ENCODE data around the gene KLK8. TPM values are rescaled to one million over a fixed set of nuclear protein-coding genes. Genes with fewer than 3 reads are reported as not detected.
A peak's percentile ranks its signal among the peaks of the same experiment; 100 is the strongest.
"Not testable (repeated sequence)": the region's sequence is repeated elsewhere in the genome, so short reads cannot be mapped to it uniquely, and the experiment has no call there.

KLK8 gene
- total and polyA plus RNA-seq, 3 experiments from 2014 or later: not detected

DNA sequence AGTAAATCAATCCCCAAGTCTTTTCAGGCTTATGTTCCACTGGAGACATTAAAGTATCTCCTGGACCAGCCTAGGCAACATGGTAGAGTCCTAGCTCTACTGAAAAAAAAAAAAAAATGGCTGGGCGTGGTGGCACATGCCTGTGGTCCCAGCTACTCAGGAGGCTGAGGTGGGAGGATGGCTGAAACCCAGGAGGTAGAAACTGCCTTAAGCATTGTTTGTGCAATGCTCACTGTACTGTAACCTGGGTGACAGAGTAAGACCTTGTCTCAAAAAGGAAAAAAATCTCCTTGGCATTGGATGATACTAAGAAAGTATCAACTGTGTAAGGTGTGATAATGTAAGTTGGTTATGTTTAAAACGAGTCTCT is 8.8 kb downstream of the KLK8 start:
- Histone ChIP-seq H3K27me3 (ENCODE audit: insufficient read depth, low read length, poor library complexity, severe bottlenecking) (no peaks in the 10 kb centered on the region), H3K36me3 (ENCODE audit: insufficient read depth, low read length) (no peaks in the 10 kb centered on the region), H3K27ac (ENCODE audit: low read depth, low read length) (no peak overlapping the region), H3K4me3 (ENCODE audit: low read length) (no peak overlapping the region), H3K9me3 (ENCODE audit: low read length) (no peaks in the 10 kb centered on the region), H3K4me1 (ENCODE audit: insufficient read depth, low read length) (no peaks in the 10 kb centered on the region)
- Mint-ChIP-seq H3K27ac (no peak overlapping the region), H3K27me3 (peaks cover 29 to 47% of the 10 kb centered on the region in 2 donors), H3K9me3 (peaks cover 0 to 4% (median 2%) of the 10 kb centered on the region in 5 donors), H3K4me3 (no peak overlapping the region), H3K4me1 (no peaks in the 10 kb centered on the region), H3K36me3 (no peaks in the 10 kb centered on the region)
- POLR2A ChIA-PET: no interaction called here
- CTCF ChIA-PET: no interaction called here
- DNase-seq: no peak

- H3K9me3 ChIP-seq (ENCODE audit: low read length); POLR2A ChIA-PET; DNase-seq; H3K36me3 Mint-ChIP-seq; H3K4me1 ChIP-seq (ENCODE audit: insufficient read depth, low read length); H3K27ac ChIP-seq (ENCODE audit: low read depth, low read length); H3K27me3 ChIP-seq (ENCODE audit: insufficient read depth, low read length, poor library complexity, severe bottlenecking); H3K27ac Mint-ChIP-seq; H3K4me3 Mint-ChIP-seq; H3K4me3 ChIP-seq (ENCODE audit: low read length); H3K9me3 Mint-ChIP-seq; H3K36me3 ChIP-seq (ENCODE audit: insufficient read depth, low read length); H3K4me1 Mint-ChIP-seq; CTCF ChIA-PET: not testable (repeated sequence)
- peaks cover 19 to 55% of the 10 kb centered on the region in 2 donors for H3K27me3 Mint-ChIP-seq
These were observed 17.0 kb downstream of the KLK8 start for GRCh38 chr19:50984416-50984815.

- no peak within 1 kb of the TSS for H3K27ac ChIP-seq (ENCODE audit: low read depth, low read length)
- no peaks in the 10 kb centered on the region for H3K36me3 ChIP-seq (ENCODE audit: insufficient read depth, low read length)
- H3K9me3 ChIP-seq (ENCODE audit: low read length): no peaks in the 10 kb centered on the region
- H3K27me3 ChIP-seq (ENCODE audit: insufficient read depth, low read length, poor library complexity, severe bottlenecking): no peaks in the 10 kb centered on the region
- peaks cover 21 to 53% of the 10 kb centered on the region in 2 donors for H3K27me3 Mint-ChIP-seq
- DNase-seq: no peak
- H3K4me3 ChIP-seq (ENCODE audit: low read length): no peak within 1 kb of the TSS
- H3K9me3 Mint-ChIP-seq: no peaks in the 10 kb centered on the region
- H3K4me1 Mint-ChIP-seq: no peaks in the 10 kb centered on the region
- ChIA-PET CTCF (no interaction called here), POLR2A (no interaction called here)
- no peak within 1 kb of the TSS for H3K4me3 Mint-ChIP-seq
- no peaks in the 10 kb centered on the region for H3K4me1 ChIP-seq (ENCODE audit: insufficient read depth, low read length)
- no peaks in the 10 kb centered on the region for H3K36me3 Mint-ChIP-seq
- H3K27ac Mint-ChIP-seq: peak within 1 kb of the TSS in 1 of 8 donors; percentile 70
These were observed 17.6 kb downstream of the KLK8 start, which contains the start of gene KLK7 for GRCh38 chr19:50983625-50984292. Gene KLK7 (minus strand): TSS chr19:50983917. CDS start chr19:50982399, 1,518 bp downstream.

- no peaks in the 10 kb centered on the region for H3K4me1 ChIP-seq (ENCODE audit: insufficient read depth, low read length)
- POLR2A ChIA-PET: no interaction called here
These were observed 19.2 kb downstream of the KLK8 start for GRCh38 chr19:50982186-50982585.

DNA sequence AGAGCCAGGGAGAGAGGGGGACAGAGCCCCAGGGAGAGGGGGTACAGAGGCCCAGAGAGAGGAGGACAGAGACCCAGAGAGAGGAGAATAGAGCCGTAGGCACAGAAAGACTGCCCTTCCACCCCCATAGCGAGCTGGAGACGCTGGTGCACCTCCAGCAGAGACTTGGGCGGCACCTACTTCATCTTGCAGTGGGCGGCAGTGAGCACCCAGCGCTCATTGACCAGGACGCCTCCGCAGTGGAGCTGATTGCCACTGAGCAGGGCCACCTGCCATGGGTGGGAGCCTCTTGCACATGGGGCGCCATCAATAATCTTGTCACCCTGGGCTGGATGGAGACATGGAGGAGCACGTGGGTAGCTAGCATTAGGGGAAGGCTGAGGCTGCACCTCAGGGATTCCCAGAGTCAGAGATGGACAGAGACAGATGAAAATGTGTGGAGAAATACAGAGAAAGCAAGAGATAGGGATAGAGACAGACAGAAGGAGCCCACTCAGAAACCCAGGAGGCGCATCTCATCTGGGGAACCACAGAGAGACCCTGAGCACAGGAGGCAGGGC is 19.7 kb downstream of the KLK8 start:
- peaks cover 24 to 56% of the 10 kb centered on the region in 2 donors for H3K27me3 Mint-ChIP-seq
- Histone ChIP-seq H3K4me1 (ENCODE audit: insufficient read depth, low read length) (no peaks in the 10 kb centered on the region), H3K27me3 (ENCODE audit: insufficient read depth, low read length, poor library complexity, severe bottlenecking) (no peaks in the 10 kb centered on the region), H3K36me3 (ENCODE audit: insufficient read depth, low read length) (no peaks in the 10 kb centered on the region), H3K4me3 (ENCODE audit: low read length) (no peak overlapping the region), H3K9me3 (ENCODE audit: low read length) (no peaks in the 10 kb centered on the region), H3K27ac (ENCODE audit: low read depth, low read length) (no peak overlapping the region)
- no peak overlapping the region for H3K4me3 Mint-ChIP-seq
- CTCF ChIA-PET: no interaction called here
- POLR2A ChIA-PET: no interaction called here
- H3K4me1 Mint-ChIP-seq: no peaks in the 10 kb centered on the region
- no peaks in the 10 kb centered on the region for H3K36me3 Mint-ChIP-seq
- H3K9me3 Mint-ChIP-seq: peaks cover 0 to 4% (median 0%) of the 10 kb centered on the region in 5 donors
- DNase-seq: no peak
- H3K27ac Mint-ChIP-seq: no peak overlapping the region

More at GRCh38 chr19:50982186-50982585, 19.2 kb downstream of the KLK8 start:
- CTCF ChIA-PET: no interaction called here
- Mint-ChIP-seq H3K36me3 (no peaks in the 10 kb centered on the region), H3K4me1 (no peaks in the 10 kb centered on the region), H3K4me3 (no peak overlapping the region), H3K9me3 (no peaks in the 10 kb centered on the region), H3K27ac (no peak overlapping the region), H3K27me3 (peaks cover 22 to 55% of the 10 kb centered on the region in 2 donors)
- H3K27me3 ChIP-seq (ENCODE audit: insufficient read depth, low read length, poor library complexity, severe bottlenecking): no peaks in the 10 kb centered on the region
- H3K36me3 ChIP-seq (ENCODE audit: insufficient read depth, low read length): no peaks in the 10 kb centered on the region
- no peak overlapping the region for H3K27ac ChIP-seq (ENCODE audit: low read depth, low read length)
- no peak for DNase-seq
- H3K9me3 ChIP-seq (ENCODE audit: low read length): no peaks in the 10 kb centered on the region
- no peak overlapping the region for H3K4me3 ChIP-seq (ENCODE audit: low read length)

- POLR2A ChIA-PET: no interaction called here
- H3K36me3 Mint-ChIP-seq: no peaks in the 10 kb centered on the region
- Histone ChIP-seq H3K4me3 (ENCODE audit: low read length) (no peak overlapping the region), H3K27ac (ENCODE audit: low read depth, low read length) (no peak overlapping the region), H3K27me3 (ENCODE audit: insufficient read depth, low read length, poor library complexity, severe bottlenecking) (no peaks in the 10 kb centered on the region), H3K9me3 (ENCODE audit: low read length) (no peaks in the 10 kb centered on the region), H3K4me1 (ENCODE audit: insufficient read depth, low read length) (no peaks in the 10 kb centered on the region), H3K36me3 (ENCODE audit: insufficient read depth, low read length) (no peaks in the 10 kb centered on the region)
- H3K4me1 Mint-ChIP-seq: no peaks in the 10 kb centered on the region
- CTCF ChIA-PET: no interaction called here
- peaks cover 0 to 7% (median 0%) of the 10 kb centered on the region in 5 donors for H3K9me3 Mint-ChIP-seq
- no peak overlapping the region for H3K4me3 Mint-ChIP-seq
- no peak for DNase-seq
- H3K27ac Mint-ChIP-seq: no peak overlapping the region
- peaks cover 25 to 59% of the 10 kb centered on the region in 2 donors for H3K27me3 Mint-ChIP-seq
These were observed 21.2 kb downstream of the KLK8 start for GRCh38 chr19:50980208-50980607.

- Histone ChIP-seq H3K27ac (ENCODE audit: low read depth, low read length) (no peak overlapping the region), H3K9me3 (ENCODE audit: low read length) (no peaks in the 10 kb centered on the region), H3K27me3 (ENCODE audit: insufficient read depth, low read length, poor library complexity, severe bottlenecking) (no peaks in the 10 kb centered on the region), H3K4me1 (ENCODE audit: insufficient read depth, low read length) (no peaks in the 10 kb centered on the region), H3K4me3 (ENCODE audit: low read length) (no peak overlapping the region), H3K36me3 (ENCODE audit: insufficient read depth, low read length) (no peaks in the 10 kb centered on the region)
- Mint-ChIP-seq H3K4me3 (no peak overlapping the region), H3K9me3 (peaks cover 0 to 7% (median 0%) of the 10 kb centered on the region in 5 donors), H3K27ac (no peak overlapping the region), H3K27me3 (peaks cover 25 to 55% of the 10 kb centered on the region in 2 donors), H3K4me1 (no peaks in the 10 kb centered on the region), H3K36me3 (no peaks in the 10 kb centered on the region)
- POLR2A ChIA-PET: no interaction called here
- no peak for DNase-seq
- CTCF ChIA-PET: no interaction called here
These were observed 21.6 kb downstream of the KLK8 start for GRCh38 chr19:50979758-50980157.

- Histone ChIP-seq H3K27ac (ENCODE audit: low read depth, low read length) (no peak overlapping the region), H3K36me3 (ENCODE audit: insufficient read depth, low read length) (no peaks in the 10 kb centered on the region), H3K4me3 (ENCODE audit: low read length) (no peak overlapping the region), H3K9me3 (ENCODE audit: low read length) (no peaks in the 10 kb centered on the region), H3K4me1 (ENCODE audit: insufficient read depth, low read length) (no peaks in the 10 kb centered on the region), H3K27me3 (ENCODE audit: insufficient read depth, low read length, poor library complexity, severe bottlenecking) (no peaks in the 10 kb centered on the region)
- Mint-ChIP-seq H3K4me3 (no peak overlapping the region), H3K27ac (no peak overlapping the region), H3K27me3 (peaks cover 23 to 56% of the 10 kb centered on the region in 2 donors), H3K36me3 (no peaks in the 10 kb centered on the region), H3K9me3 (peaks cover 0 to 7% (median 0%) of the 10 kb centered on the region in 5 donors), H3K4me1 (no peaks in the 10 kb centered on the region)
- DNase-seq: no peak
- CTCF ChIA-PET: no interaction called here
- POLR2A ChIA-PET: no interaction called here
These were observed 22.5 kb downstream of the KLK8 start for GRCh38 chr19:50978772-50979390.
